Mesothelial cell of epicardium (in vitro differentiated cells): ENCODE measurements around the gene DNAAF1. TPM values are rescaled to one million over a fixed set of nuclear protein-coding genes. Genes with fewer than 3 reads are reported as not detected.
"Not testable (repeated sequence)": the region's sequence is repeated elsewhere in the genome, so short reads cannot be mapped to it uniquely, and the experiment has no call there.

Experiments used
- DNase-seq, 2 experiments: peaks; one replicate each; pipeline ENCODE4 v3.0.0; 2021; ENCODE audit warnings: low spot score in 2 of 2; ENCODE audit not compliant: unreplicated experiment in 2 of 2
- H3K27ac Mint-ChIP-seq: 2 replicates; pipeline ENCODE4 v1.8.0; 2021; ENCODE audit warnings: mixed read lengths
- H3K27me3 Mint-ChIP-seq: 2 replicates; pipeline ENCODE4 v1.8.0; 2021; ENCODE audit warnings: low read depth, mixed read lengths
- H3K36me3 Mint-ChIP-seq: 2 replicates; pipeline ENCODE4 v1.8.0; 2021; ENCODE audit warnings: mixed read lengths
- H3K4me1 Mint-ChIP-seq: 2 replicates; pipeline ENCODE4 v1.8.0; 2021; ENCODE audit warnings: mixed read lengths
- H3K4me3 Mint-ChIP-seq: 2 replicates; pipeline ENCODE4 v1.8.0; 2021; ENCODE audit warnings: mild to moderate bottlenecking, moderate library complexity, mixed read lengths
- H3K9me3 Mint-ChIP-seq: 2 replicates; pipeline ENCODE4 v1.8.0; 2021; ENCODE audit warnings: mixed read lengths
- CTCF ChIP-seq: fragments of 200-600 bp; sonication (generic); IDR thresholded peaks from one replicate; pipeline ENCODE4 v1.5.0; 2021; ENCODE audit warnings: antibody characterized with exemption; ENCODE audit not compliant: unreplicated experiment
- total RNA-seq: library from RNA; stranded (reverse); gene quantifications from 3 replicates; pipeline ENCODE4 v1.2.1, GENCODE V29; 2021

Gene DNAAF1
- total RNA-seq, 1 donor from 2014 or later: 0.47 TPM

GRCh38 chr16:84110527-84110926, 34.6 kb upstream of the DNAAF1 start:
- Mint-ChIP-seq H3K4me3 (no peak overlapping the region), H3K27me3 (no peaks in the 10 kb centered on the region), H3K9me3 (no peaks in the 10 kb centered on the region), H3K27ac (no peak overlapping the region), H3K4me1 (peaks cover 8% of the 10 kb centered on the region), H3K36me3 (peaks cover 3% of the 10 kb centered on the region)
- TF ChIP-seq CTCF: no peak
- no peak for DNase-seq

- no peaks in the 10 kb centered on the region for H3K9me3 Mint-ChIP-seq
- no peaks in the 10 kb centered on the region for H3K27me3 Mint-ChIP-seq
- H3K36me3 Mint-ChIP-seq: peaks cover 3% of the 10 kb centered on the region
- no peak overlapping the region for H3K4me3 Mint-ChIP-seq
- H3K27ac Mint-ChIP-seq: no peak overlapping the region
- TF ChIP-seq CTCF: no peak
- peaks cover 10% of the 10 kb centered on the region for H3K4me1 Mint-ChIP-seq
- DNase-seq: no peak
Measured at GRCh38 chr16:84111525-84111924, 33.6 kb upstream of the DNAAF1 start.

GRCh38 chr16:84111949-84112348, 33.2 kb upstream of the DNAAF1 start:
- DNase-seq, H3K27me3 Mint-ChIP-seq, H3K36me3 Mint-ChIP-seq, H3K4me3 Mint-ChIP-seq, H3K27ac Mint-ChIP-seq, H3K9me3 Mint-ChIP-seq, H3K4me1 Mint-ChIP-seq: not testable (repeated sequence)

GRCh38 chr16:84115919-84116719, 29.0 kb upstream of the DNAAF1 start:
- DNase-seq: no peak

GRCh38 chr16:84116720-84117493, 28.2 kb upstream of the DNAAF1 start, which contains the start of gene MBTPS1:
Gene MBTPS1 (minus strand): TSS chr16:84116942. CDS start chr16:84101783, 15,159 bp downstream.
- Mint-ChIP-seq H3K27ac (peak within 1 kb of the TSS; percentile 97), H3K4me1 (peaks cover 20% of the 10 kb centered on the region)
- peak; percentile 98 to 99 for DNase-seq

More at GRCh38 chr16:84115919-84116719, 29.0 kb upstream of the DNAAF1 start:
- H3K27me3 Mint-ChIP-seq: no peaks in the 10 kb centered on the region
- peak overlapping the region; percentile 97 for H3K27ac Mint-ChIP-seq
- no peaks in the 10 kb centered on the region for H3K9me3 Mint-ChIP-seq
- peaks cover 20% of the 10 kb centered on the region for H3K4me1 Mint-ChIP-seq
- peak overlapping the region; percentile 91 for H3K4me3 Mint-ChIP-seq
- no peak for TF ChIP-seq CTCF
- H3K36me3 Mint-ChIP-seq: peaks cover 2% of the 10 kb centered on the region

More at GRCh38 chr16:84116720-84117493, 28.2 kb upstream of the DNAAF1 start, which contains the start of gene MBTPS1:
- Mint-ChIP-seq H3K27me3 (no peaks in the 10 kb centered on the region), H3K4me3 (peak within 1 kb of the TSS; percentile 91), H3K9me3 (no peaks in the 10 kb centered on the region), H3K36me3 (peaks cover 5% of the 10 kb centered on the region)
- TF ChIP-seq CTCF: peak; percentile 59
